ENCODE results near the gene SH3BGRL3.
A peak's percentile ranks its signal among the peaks of the same experiment; 100 is the strongest.
"Not testable (repeated sequence)": the region's sequence is repeated elsewhere in the genome, so short reads cannot be mapped to it uniquely, and the experiment has no call there.

The SH3BGRL3 gene

GRCh38 chr1:26315874-26316850 lies 36.3 kb downstream of the SH3BGRL3 start:
- no peak for DNase-seq

GRCh38 chr1:26317146-26317545 lies 37.3 kb downstream of the SH3BGRL3 start:
- DNase-seq: no peak

- peak in 10 of 56 donors; percentile 2 to 27 (median 15) for DNase-seq
These were observed 37.9 kb downstream of the SH3BGRL3 start, which contains the start of gene CD52 for GRCh38 chr1:26317612-26318337. TSS of gene CD52 (plus strand) at chr1:26317958. CDS start at chr1:26318018, 60 bp downstream.

DNA sequence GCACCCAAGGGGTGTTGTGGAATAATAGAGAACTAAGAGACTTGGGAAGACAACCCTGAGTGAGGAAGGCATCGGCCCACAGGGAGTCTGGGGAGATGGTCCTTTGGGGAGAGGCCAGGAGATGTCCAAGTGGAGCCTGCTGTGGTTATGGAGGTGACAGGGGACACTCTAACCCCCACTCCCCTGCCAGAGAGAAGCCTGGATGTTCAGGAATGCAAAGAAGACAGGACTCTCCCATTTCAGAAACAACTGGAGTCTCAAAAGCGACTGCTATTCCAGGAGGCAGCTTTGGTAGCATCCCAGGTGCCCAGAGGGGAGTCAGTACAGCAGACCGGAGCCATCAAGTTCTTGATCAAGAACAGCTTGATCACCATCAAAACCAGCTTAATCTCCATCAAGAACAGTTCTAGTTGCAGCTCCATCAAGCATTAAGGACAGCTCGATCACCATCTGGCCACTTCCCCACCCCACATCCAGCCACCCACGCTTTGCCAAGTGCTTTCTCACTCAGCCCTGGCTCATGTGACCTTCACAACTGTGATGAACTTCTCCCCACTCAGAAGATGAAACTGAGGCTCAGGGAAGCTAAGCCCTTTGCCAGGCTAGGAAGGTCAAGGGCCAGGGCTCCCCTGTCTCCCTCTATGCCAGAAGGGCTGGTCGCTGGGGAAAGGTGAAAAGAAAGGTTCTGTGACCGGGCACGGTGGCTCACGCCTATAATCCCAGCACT lies 38.6 kb downstream of the SH3BGRL3 start:
- DNase-seq: peak in 4 of 56 donors; percentile 3 to 23 (median 8)

GRCh38 chr1:26320896-26321295 lies 41.0 kb downstream of the SH3BGRL3 start:
- DNase-seq: no peak

DNA sequence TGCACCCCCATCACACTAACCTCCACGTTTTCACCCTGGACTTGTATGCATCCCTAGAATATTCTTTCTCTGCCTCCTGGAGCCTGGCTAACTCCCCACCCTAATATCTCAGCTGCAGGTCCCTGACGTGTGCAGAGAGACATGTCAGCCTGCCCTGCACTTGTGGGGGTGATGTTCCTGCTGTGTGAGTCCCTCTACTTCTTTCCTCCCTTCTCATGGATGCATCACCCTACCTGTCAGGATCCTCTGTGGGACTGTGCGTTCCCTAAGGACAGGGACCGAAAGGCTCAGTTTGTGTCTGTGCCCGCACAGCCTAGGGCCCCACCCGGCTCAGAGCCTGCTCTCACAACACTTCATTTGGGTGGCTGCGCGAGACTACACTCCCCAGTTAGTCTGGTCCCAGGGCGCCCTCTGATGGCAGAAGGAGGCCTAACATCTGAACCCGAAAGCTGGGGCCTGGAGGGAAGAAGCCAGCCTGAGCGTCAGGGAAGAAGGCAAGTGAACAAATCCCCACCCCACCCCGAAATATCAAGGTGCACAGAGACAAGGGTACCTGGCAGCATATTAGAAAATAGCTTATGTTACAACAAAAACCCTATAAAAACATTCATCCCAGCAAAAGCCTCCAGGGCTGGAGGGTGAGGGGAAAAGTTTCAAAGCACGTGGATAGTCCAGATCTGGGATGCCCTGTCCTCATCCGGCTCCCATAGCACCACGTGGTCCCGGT lies 41.6 kb downstream of the SH3BGRL3 start:
- peak; percentile 28 to 96 (median 78) for DNase-seq

- DNase-seq: no peak
These were observed 42.1 kb downstream of the SH3BGRL3 start for GRCh38 chr1:26322042-26322331.

GRCh38 chr1:26323382-26323781 lies 43.5 kb downstream of the SH3BGRL3 start:
- DNase-seq: no peak

DNA sequence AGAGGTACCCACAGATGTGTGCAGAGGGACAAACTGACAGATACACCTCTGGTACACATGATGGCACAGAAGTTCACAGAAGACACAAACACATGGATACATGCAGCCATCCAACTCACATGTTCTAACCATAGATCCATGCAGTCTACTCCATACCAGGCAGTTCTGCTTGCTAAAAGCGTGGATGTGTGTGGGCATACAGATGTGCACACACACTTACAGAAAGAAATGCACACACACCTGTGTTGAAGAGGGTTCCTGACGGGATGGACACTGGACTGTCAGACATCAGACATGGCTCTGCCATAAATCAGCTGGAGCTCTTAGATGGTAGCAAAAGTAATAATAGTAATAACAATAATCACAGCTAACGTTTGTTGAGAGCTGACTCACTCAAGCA lies 44.7 kb downstream of the SH3BGRL3 start:
- no peak for DNase-seq

- no peak for DNase-seq
These were observed 48.1 kb downstream of the SH3BGRL3 start for GRCh38 chr1:26327956-26328362.

DNA sequence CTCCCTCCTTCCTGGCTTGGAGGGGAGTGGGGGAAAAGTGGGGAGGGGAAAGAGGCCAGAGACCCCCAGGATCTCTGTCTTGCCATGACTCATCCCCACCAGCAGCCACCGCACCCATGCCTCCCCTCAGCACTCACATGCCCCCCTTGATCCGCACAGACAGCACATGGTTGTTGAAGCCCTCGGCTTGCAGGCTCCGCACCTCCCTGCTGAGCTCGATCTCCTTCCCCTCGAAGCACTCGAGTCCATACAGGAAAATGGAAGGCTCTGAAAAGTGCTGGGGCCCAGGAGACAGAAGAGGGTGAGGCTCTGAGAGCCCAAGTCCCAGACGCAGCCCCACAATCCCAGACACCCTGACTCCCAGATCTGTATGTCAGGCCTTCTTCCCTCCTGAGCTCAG lies 48.7 kb downstream of the SH3BGRL3 start:
- no peak for DNase-seq

GRCh38 chr1:26329380-26329779 lies 49.5 kb downstream of the SH3BGRL3 start:
- not testable (repeated sequence) for DNase-seq

DNA sequence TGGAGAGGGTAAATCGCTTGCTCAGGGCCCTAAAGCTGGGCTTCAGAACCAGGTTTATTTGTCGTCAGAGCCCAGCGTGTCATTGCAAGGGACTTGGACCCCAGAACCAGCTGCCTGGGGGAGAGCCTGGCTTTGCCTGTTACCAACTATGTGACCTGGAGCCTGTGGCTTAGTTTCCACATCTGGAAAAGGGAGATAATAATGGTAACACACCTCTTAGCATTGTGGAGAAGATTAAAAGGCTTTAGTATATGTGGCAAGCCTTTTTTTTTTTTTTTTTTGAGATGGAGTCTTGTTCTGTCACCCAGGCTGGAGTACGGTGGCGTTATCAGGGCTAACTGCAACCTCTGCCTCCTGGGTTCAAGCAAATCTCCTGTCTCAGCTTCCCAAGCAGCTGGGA lies 50.4 kb downstream of the SH3BGRL3 start:
- DNase-seq: no peak

Measured in nucleus accumbens (tissue), 56 donors.